GM21786 (cell line): ENCODE results near the gene TMEM255B.
"Not testable (repeated sequence)": the region's sequence is repeated elsewhere in the genome, so short reads cannot be mapped to it uniquely, and the experiment has no call there.

Experiments
- ATAC-seq: cut with Tn5 transposase; IDR thresholded peaks from one replicate; pipeline ENCODE4 v1.9.1; 2021; ENCODE audit not compliant: unreplicated experiment

TMEM255B gene

DNA sequence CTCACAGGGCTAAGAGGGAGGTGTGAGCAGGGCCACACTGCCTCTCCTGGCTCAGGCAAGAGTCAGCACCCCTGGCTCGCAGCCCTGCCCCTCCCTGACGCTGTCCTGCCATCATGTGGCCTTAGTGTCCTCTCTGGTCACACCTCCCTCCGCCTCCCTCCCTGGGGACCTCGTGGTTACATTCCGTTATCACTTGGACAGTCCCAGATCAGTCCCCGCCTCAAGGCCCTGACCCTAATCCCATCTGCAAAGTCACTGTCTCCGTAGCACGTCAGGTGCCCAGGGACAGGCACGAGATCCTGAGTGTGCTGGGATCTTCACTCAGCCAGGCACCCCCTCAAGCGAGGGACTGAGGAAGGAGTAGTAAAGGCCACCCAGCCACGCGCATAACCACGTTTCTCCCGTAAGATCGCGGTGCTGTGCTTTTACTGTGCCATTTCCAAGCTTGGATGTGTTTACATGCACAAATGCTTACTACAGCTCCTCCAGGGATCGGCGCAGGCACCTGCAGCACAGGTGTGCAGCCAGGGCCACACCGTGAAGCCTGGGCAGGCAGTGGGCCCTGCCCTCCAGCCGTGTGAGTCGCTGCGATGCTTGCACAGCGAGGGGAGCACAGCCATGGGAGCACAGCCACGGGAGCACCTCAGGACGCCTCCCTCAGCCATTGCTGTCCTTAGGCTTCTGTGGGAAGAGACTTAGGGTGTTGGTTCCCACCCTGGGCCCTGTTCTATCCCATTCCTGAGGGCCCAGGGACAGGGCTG, 10.7 kb upstream of the TMEM255B start:
- no peak for ATAC-seq

- no peak for ATAC-seq
These were observed 10.1 kb upstream of the TMEM255B start for GRCh38 chr13:113748862-113749451.

- ATAC-seq, result no peak
These were observed 9.5 kb upstream of the TMEM255B start for GRCh38 chr13:113749507-113749906.

GRCh38 chr13:113749967-113750366, 9.1 kb upstream of the TMEM255B start:
- no peak for ATAC-seq

DNA sequence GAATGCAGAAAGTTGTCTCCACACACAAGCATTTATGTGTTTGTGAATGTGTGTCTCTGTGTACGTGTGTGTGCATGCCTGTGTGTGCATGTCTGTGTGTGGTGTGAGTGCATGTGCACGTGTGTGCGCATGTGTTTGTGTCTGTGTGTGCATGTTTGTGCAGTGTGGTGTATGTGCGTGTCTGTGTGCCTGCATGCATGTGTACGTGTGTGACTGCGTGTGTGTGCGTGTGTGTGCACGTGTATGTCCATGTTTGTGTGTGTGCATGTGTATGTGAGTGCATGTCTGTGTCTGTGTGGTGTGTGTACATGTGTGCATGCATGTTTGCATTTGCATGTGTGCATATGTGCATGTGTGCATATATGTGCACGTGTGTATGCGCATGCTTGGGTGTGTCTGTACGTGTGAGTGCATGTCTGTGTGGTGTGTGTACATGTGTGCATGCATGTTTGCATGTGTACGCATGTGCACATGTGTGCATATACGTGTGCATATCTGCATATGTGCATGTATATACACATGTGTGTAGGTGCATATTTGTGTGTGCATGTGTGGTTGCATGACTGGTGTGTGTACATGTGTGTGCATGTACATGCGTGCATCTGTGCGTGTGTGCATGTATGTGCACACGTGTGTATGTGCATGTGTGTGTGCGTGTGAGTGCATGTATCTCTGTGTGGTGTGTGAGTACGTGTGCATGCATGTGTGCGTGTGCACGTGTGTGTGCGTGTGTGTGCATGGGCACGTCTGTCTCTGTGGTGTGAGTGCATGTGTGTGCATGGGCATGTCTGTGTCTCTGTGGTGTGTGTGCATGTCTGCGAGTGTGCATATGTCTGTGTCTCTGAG, 8.2 kb upstream of the TMEM255B start:
- ATAC-seq, result no peak

- no peak for ATAC-seq
These were observed 7.5 kb upstream of the TMEM255B start for GRCh38 chr13:113751491-113751890.

DNA sequence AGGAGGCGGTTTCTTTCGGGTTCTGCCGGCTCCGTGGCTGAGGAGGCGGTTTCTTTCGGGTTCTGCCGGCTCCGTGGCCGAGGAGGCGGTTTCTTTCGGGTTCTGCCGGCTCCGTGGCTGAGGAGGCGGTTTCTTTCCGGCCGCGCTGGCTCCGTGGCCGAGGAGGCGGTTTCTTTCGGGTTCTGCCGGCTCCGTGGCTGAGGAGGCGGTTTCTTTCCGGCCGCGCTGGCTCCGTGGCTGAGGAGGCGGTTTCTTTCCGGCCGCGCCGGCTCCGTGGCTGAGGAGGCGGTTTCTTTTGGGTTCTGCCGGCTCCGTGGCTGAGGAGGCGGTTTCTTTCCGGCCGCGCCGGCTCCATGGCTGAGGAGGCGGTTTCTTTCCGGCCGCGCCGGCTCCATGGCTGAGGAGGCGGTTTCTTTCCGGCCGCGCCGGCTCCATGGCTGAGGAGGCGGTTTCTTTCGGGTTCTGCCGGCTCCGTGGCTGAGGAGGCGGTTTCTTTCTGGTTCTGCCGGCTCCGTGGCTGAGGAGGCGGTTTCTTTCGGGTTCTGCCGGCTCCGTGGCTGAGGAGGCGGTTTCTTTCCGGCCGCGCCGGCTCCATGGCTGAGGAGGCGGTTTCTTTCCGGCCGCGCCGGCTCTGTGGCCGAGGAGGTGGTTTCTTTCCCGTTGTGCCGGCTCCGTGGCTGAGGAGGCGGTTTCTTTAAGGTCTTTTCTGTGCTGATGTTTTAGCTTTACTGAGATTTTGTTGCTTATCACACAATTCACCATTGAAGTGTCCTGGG, 6.6 kb upstream of the TMEM255B start:
- not testable (repeated sequence) for ATAC-seq

GRCh38 chr13:113753171-113753570, 5.9 kb upstream of the TMEM255B start:
- no peak for ATAC-seq

GRCh38 chr13:113754242-113754641, 4.8 kb upstream of the TMEM255B start:
- no peak for ATAC-seq

GRCh38 chr13:113754691-113755090, 4.3 kb upstream of the TMEM255B start:
- ATAC-seq, result no peak

DNA sequence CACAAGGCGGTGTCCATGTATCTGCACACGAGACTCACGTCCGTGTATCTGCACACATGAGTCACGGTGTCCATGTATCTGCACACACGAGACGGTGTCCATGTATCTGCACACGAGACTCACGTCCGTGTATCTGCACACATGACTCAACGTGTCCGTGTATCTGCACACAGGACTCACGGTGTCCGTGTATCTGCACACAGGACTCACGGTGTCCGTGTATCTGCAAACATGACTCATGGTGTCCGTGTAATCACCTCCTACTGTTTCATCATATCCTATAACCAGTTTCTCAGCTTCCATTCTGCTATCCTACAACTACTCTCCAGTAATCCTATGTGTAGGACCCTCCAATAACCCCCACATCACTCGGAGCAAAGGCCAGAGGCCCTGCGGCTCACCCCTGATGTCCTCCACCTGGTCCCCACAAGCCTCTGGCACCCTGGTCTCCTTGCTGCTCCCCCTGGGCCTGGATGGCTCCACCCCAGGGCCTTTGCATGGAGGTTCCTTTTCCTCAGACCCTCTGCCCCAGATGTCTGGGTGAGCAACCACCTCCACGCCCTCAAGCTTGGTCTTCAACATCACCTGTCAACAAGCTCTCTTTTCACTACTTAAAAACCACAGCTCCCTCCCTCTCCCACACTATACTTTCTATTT, 2.5 kb upstream of the TMEM255B start:
- ATAC-seq, result no peak

- ATAC-seq, result no peak
These were observed 605 bp downstream of the TMEM255B start for GRCh38 chr13:113759525-113760137.

- no peak for ATAC-seq
These were observed 2.1 kb downstream of the TMEM255B start for GRCh38 chr13:113761136-113761535.

GRCh38 chr13:113762075-113762474, 3.0 kb downstream of the TMEM255B start:
- ATAC-seq, result no peak

DNA sequence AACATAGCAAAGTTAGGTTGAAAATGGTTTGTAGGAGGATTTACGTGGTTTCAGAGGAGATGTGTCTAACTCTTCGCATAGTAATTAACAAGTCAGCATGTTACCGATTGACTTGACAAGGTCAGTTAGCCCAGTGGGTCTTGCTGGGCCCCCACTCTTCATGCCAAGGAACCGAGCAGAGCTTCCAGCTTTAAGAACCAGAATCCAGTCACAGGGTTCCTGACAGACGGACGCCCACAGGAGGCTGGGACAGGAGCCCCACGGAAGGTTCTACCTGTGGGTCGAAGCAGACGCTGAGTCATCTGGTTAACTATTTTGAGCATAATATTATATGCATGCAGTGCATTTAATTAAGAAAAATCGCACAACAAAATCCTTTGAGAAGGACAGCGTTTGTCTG, 3.5 kb downstream of the TMEM255B start:
- ATAC-seq, result no peak

DNA sequence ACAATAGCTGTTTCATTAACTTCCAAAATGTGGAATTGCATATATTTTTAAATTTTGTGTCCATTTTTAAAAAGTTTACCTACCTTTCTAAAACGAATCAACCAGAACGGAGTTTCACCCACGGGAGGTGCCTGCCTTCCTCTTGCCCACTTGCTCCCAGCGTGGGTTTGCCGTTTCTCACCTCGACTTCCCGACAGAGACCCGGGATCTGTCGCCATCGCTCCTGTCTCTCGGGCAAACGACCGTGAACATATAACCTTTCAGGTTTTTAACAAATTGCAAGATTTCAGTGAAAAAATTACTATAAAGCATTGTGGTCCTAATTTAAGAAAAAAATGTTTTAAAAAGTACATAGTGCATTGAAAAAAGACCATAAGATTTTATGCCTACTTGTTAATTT, 4.2 kb downstream of the TMEM255B start:
- ATAC-seq, result no peak

DNA sequence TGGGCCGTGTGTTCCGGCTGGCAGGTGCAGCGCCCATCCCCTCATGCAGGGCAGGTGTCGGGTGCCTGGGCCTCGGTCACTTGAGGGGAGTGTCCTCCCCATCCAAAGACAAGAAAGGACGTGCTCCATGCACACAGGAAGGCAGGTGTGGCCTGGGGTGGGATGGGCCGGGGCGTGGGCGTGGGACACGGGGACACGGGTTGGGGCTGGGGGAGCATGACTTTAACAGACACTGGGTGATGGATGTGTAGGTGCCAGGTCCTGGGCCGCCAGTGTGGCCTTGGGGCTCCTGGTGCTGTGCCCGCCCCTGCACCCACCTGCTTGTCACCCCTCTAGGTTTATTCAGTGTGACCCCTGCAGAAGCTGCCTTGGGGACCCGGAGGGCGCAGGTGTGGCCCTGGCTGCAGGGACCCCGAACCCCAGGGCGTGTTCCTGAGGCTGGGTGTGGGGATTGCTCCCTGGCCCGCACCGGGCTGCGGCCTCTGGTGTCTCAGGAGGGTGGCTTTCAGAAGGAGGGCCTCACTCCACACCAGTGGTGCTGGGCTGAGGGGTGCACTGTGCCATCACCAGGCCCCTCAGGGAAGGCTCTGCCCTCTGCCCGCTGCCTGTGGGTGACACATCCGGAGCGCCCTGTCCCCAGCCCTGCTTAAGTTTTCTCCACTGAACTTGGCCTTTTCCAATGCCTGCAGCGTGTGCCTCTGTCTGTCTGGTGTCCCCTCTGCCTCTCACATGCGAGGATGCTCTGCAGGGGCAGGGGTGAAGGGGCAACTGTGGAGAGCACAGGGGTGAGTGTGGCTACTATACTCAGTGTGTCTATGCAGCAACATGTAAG, 5.2 kb downstream of the TMEM255B start:
- no peak for ATAC-seq

- ATAC-seq, result no peak
These were observed 6.0 kb downstream of the TMEM255B start for GRCh38 chr13:113764793-113765563.

GRCh38 chr13:113765564-113765910, 6.5 kb downstream of the TMEM255B start:
- no peak for ATAC-seq
